WI38 (cell line): ENCODE results near the gene MAGOHB.
"Not testable (repeated sequence)": the region's sequence is repeated elsewhere in the genome, so short reads cannot be mapped to it uniquely, and the experiment has no call there.

Source experiments
- H3K4me3 ChIP-seq: 2 replicates; pipeline ENCODE4 v1.5.1; 2011; ENCODE audit warnings: low read depth, mild to moderate bottlenecking, control low read depth, low read length
- TF ChIP-seq, protein P1 (sequence below): IDR thresholded peaks from 2 replicates; pipeline ENCODE4 v1.5.1; 2012; ENCODE audit warnings: low read depth, mild to moderate bottlenecking, control low read depth, low read length

MAGOHB gene

DNA sequence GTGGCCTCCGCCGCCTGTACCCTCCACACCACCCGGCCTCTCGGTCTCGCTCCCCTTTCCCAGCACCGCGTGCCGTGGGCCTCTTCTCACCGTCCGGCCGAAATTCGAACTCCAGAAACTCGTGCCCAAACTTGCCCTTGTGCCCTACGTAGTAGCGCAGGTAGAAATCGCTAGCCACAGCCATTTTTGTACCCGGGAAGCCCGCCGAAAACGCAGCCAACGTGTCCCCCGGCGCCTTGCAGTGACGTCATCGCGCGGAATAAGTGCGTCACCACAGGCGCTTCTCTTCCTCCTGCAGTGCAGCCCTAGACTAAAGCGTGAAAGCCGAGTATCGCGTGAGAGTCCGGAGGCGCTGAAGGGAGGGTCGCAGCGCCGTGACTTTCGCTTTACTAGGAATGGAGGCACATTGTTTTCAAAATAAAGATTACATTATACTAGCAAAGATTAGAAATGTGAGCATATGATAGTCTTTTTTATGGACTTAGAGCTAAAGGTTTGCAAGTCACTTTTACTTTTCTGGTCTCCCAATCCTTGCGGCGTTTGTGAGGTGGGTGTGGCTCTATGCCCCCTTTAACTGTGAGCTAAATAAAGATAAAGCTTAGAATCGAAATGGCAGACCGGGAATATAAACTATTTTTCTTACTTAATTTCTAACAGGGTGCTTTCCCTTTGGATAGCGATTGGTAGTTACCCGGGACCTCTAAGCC, at the start of gene MAGOHB:
Gene MAGOHB (minus strand): TSS at position 261 of the 707 bp plus-strand sequence. CDS start 77 bp downstream, at position 184.
- H3K4me3 ChIP-seq = peak within 1 kb of the TSS; percentile 95
- TF ChIP-seq, protein P1, sequence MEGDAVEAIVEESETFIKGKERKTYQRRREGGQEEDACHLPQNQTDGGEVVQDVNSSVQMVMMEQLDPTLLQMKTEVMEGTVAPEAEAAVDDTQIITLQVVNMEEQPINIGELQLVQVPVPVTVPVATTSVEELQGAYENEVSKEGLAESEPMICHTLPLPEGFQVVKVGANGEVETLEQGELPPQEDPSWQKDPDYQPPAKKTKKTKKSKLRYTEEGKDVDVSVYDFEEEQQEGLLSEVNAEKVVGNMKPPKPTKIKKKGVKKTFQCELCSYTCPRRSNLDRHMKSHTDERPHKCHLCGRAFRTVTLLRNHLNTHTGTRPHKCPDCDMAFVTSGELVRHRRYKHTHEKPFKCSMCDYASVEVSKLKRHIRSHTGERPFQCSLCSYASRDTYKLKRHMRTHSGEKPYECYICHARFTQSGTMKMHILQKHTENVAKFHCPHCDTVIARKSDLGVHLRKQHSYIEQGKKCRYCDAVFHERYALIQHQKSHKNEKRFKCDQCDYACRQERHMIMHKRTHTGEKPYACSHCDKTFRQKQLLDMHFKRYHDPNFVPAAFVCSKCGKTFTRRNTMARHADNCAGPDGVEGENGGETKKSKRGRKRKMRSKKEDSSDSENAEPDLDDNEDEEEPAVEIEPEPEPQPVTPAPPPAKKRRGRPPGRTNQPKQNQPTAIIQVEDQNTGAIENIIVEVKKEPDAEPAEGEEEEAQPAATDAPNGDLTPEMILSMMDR = no peak

DNA sequence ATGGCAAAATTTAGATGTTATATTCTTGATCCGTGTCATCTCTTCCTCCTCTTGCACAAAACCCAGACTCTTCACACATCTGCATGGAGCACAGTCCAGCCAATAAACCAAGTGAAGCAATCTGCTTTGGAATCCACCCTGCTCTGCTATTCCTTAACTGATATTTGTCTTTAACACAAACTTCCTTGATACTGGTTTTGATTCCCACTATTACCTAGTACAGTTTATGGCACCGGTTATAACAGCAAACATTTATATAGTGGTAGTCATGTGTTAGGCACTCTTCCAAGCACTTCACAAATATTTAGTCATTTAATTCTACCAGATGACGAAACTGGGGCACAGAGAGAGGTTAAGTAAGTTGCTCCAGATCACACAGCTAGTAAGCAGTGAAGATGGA, 47.9 kb upstream of the MAGOHB start:
- H3K4me3 ChIP-seq = no peak overlapping the region
- TF ChIP-seq, protein P1 = no peak

DNA sequence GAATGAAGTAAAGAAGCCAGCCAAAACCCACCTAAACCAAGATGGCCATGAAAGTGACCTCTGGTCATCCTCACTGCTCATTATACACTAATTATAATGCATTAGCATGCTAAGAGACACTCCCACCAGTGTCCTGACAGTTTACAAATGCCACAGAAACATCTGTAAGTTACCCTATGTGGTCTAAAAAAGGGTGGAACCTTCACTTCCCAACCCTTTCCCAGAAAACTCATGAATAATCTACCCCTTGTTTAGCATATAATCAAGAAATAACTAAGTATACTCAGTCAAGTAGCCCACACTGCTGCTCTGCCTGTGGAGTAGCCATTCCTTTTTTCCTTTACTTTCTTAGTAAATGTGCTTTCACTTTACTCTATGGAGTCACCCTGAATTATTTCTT, 40.6 kb upstream of the MAGOHB start:
- TF ChIP-seq, protein P1 = no peak
- no peak overlapping the region for H3K4me3 ChIP-seq

DNA sequence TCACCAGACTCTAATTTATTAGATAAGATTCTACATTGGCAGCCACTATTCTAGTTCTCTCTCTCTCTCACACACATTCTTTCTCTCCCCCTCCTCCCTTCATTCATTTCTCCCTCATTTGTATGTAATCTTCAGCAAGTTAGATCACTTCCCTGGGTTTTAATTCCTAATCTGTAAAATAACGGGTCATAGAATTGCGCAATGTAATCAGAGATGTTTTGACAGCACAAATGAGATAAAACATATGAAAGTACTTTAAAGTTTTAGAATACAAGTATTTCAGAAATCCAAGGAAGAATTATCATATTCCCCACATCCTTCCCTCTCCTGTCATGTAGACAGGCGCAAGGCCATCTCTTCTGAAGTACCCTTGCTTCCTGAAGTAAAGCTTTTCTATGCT, 38.8 kb upstream of the MAGOHB start:
- TF ChIP-seq, protein P1 = no peak
- no peak overlapping the region for H3K4me3 ChIP-seq

DNA sequence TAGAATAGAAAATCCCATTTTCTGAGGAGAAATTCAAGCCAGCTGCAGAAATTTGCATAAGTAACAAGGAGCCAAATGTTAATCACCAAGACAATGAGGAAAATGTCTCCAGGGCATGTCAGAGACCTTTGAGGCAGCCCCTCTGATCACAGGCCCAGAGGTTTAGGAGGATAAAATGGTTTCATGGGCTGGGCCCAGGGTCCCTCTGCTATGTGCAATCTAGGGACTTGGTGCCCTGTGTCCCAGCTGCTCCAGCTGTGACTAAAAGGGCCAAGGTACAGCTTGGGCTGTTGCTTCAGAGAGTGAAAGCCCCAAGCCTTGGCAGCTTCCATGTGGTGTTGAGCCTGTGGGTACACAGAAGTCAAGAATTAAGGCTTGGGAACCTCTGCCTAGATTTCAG, 33.2 kb upstream of the MAGOHB start:
- not testable (repeated sequence) for H3K4me3 ChIP-seq

DNA sequence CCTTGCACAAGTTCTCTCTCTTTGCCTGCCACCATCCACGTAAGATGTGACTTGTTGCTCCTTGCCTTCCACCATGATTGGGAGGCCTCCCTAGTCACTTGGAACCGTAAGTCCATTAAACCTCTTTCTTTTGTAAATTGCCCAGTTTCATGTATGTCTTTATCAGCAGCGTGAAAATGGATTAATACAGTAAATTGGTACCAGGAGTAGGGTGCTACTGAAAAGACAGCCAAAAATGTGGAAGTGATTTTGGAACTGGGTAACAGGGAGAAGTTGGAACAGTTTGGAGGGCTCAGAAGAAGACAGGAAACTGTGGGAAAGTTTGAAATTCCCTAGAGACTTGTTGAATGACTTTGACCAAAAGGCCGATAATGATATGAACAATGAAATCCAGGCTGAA, 32.5 kb upstream of the MAGOHB start:
- TF ChIP-seq, protein P1 = no peak

DNA sequence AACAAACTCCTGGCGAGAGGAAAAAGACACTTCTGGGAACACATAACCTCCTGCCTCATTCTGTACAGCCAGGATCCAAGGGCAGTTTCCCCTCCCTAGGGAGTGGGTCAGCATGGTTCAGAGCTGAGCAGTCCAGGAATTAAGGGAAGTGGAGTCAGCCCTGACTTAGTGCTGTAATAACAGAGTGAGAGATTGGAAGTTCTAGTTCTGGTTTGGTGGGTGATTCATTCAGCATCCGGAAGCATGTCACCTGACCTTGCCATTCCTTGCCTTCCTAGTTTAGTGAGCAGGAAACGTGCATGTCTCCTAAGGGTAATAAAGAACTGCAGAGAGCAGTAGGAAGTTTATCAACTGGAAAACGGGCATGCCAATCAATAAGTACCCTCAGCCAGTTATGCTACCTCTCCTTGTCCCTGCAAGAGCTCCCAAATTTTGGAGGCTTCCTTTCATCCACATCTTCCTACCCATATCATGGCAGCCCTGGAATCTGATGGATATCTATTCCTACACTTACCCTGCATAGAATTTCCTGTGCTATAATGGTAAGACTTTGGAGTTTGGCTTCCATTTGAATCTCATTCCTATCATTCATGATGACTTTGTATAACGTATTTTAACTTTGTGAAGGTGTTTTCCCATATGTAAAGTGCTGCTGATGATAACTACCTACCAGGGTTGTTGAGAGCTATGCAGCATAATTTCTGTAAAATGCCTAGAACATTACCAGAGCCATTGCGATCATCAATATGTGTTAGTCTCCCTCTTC, 28.5 kb upstream of the MAGOHB start:
- no peak overlapping the region for H3K4me3 ChIP-seq
- TF ChIP-seq, protein P1 = no peak

More for the DNA sequence above, 32.5 kb upstream of the MAGOHB start:
- no peak overlapping the region for H3K4me3 ChIP-seq
